ENCODE results near the gene ARHGAP26.

ARHGAP26 gene

GRCh38 chr5:143140492-143141203, 370.5 kb downstream of the ARHGAP26 start:
- no peak for TF ChIP-seq EZH2 (IDR thresholded peaks at IDR 0.05; ENCODE audit: borderline replicate concordance, low read length)
- no peak for TF ChIP-seq CTCF (IDR thresholded peaks at IDR 0.05; ENCODE audit: low read length)
- Histone ChIP-seq H3K27ac (ENCODE audit: low read depth, low read length, poor library complexity, severe bottlenecking) (no peak overlapping the region), H3K9me3 (ENCODE audit: low read length) (no peaks in the 10 kb centered on the region), H3K4me1 (ENCODE audit: insufficient read depth, low read length, severe bottlenecking) (no peaks in the 10 kb centered on the region), H3K4me3 (ENCODE audit: low read depth, low read length, poor library complexity, severe bottlenecking) (no peak overlapping the region), H2AFZ (ENCODE audit: low read length) (no peak overlapping the region), H3K9ac (ENCODE audit: low read length) (no peak overlapping the region), H3F3A (ENCODE audit: insufficient read depth, low read length) (no peaks in the 10 kb centered on the region), H3K9me2 (ENCODE audit: low read depth, low read length) (no peaks in the 10 kb centered on the region), H3K4me2 (ENCODE audit: low read length) (no peak overlapping the region), H3K79me2 (ENCODE audit: insufficient read depth, low read length) (no peaks in the 10 kb centered on the region), H3K36me3 (ENCODE audit: insufficient read depth, low read length) (no peaks in the 10 kb centered on the region), H3K27me3 (ENCODE audit: insufficient read depth, low read length) (no peaks in the 10 kb centered on the region), H4K20me1 (ENCODE audit: insufficient read depth, low read length) (no peaks in the 10 kb centered on the region)

- no peaks in the 10 kb centered on the region for H3F3A ChIP-seq (ENCODE audit: insufficient read depth, low read length)
- TF ChIP-seq CTCF (IDR thresholded peaks at IDR 0.05; ENCODE audit: low read length) (no peak), EZH2 (IDR thresholded peaks at IDR 0.05; ENCODE audit: borderline replicate concordance, low read length) (no peak)
- H3K9me3 ChIP-seq (ENCODE audit: low read length): no peaks in the 10 kb centered on the region
- no peaks in the 10 kb centered on the region for H3K36me3 ChIP-seq (ENCODE audit: insufficient read depth, low read length)
- no peaks in the 10 kb centered on the region for H3K27me3 ChIP-seq (ENCODE audit: insufficient read depth, low read length)
- no peak overlapping the region for H3K4me3 ChIP-seq (ENCODE audit: low read depth, low read length, poor library complexity, severe bottlenecking)
- H3K9ac ChIP-seq (ENCODE audit: low read length): no peak overlapping the region
- no peak overlapping the region for H2AFZ ChIP-seq (ENCODE audit: low read length)
- H4K20me1 ChIP-seq (ENCODE audit: insufficient read depth, low read length): no peaks in the 10 kb centered on the region
- no peaks in the 10 kb centered on the region for H3K9me2 ChIP-seq (ENCODE audit: low read depth, low read length)
- no peaks in the 10 kb centered on the region for H3K4me1 ChIP-seq (ENCODE audit: insufficient read depth, low read length, severe bottlenecking)
- H3K79me2 ChIP-seq (ENCODE audit: insufficient read depth, low read length): no peaks in the 10 kb centered on the region
- H3K27ac ChIP-seq (ENCODE audit: low read depth, low read length, poor library complexity, severe bottlenecking): no peak overlapping the region
- no peak overlapping the region for H3K4me2 ChIP-seq (ENCODE audit: low read length)
Measured at GRCh38 chr5:143141652-143142051, 371.5 kb downstream of the ARHGAP26 start.

GRCh38 chr5:143142596-143143435, 372.6 kb downstream of the ARHGAP26 start:
- H3F3A ChIP-seq (ENCODE audit: insufficient read depth, low read length): no peaks in the 10 kb centered on the region
- no peaks in the 10 kb centered on the region for H3K79me2 ChIP-seq (ENCODE audit: insufficient read depth, low read length)
- H3K27ac ChIP-seq (ENCODE audit: low read depth, low read length, poor library complexity, severe bottlenecking): no peak overlapping the region

More at GRCh38 chr5:143142596-143143435, 372.6 kb downstream of the ARHGAP26 start:
- Histone ChIP-seq H3K9me3 (ENCODE audit: low read length) (no peaks in the 10 kb centered on the region), H4K20me1 (ENCODE audit: insufficient read depth, low read length) (no peaks in the 10 kb centered on the region), H2AFZ (ENCODE audit: low read length) (no peak overlapping the region), H3K4me1 (ENCODE audit: insufficient read depth, low read length, severe bottlenecking) (no peaks in the 10 kb centered on the region), H3K9ac (ENCODE audit: low read length) (no peak overlapping the region), H3K4me2 (ENCODE audit: low read length) (no peak overlapping the region), H3K27me3 (ENCODE audit: insufficient read depth, low read length) (no peaks in the 10 kb centered on the region), H3K36me3 (ENCODE audit: insufficient read depth, low read length) (no peaks in the 10 kb centered on the region), H3K9me2 (ENCODE audit: low read depth, low read length) (no peaks in the 10 kb centered on the region), H3K4me3 (ENCODE audit: low read depth, low read length, poor library complexity, severe bottlenecking) (no peak overlapping the region)
- TF ChIP-seq EZH2 (IDR thresholded peaks at IDR 0.05; ENCODE audit: borderline replicate concordance, low read length): no peak
